HG03378 (cell line): Measurements from ENCODE around the gene CCDC180.
"Not testable (repeated sequence)": the region's sequence is repeated elsewhere in the genome, so short reads cannot be mapped to it uniquely, and the experiment has no call there.

ENCODE experiments used
- ATAC-seq: cut with Tn5 transposase; IDR thresholded peaks from one replicate; pipeline ENCODE4 v1.9.1; 2021; ENCODE audit warnings: mild to moderate bottlenecking, moderate library complexity; ENCODE audit not compliant: unreplicated experiment

Gene CCDC180

DNA sequence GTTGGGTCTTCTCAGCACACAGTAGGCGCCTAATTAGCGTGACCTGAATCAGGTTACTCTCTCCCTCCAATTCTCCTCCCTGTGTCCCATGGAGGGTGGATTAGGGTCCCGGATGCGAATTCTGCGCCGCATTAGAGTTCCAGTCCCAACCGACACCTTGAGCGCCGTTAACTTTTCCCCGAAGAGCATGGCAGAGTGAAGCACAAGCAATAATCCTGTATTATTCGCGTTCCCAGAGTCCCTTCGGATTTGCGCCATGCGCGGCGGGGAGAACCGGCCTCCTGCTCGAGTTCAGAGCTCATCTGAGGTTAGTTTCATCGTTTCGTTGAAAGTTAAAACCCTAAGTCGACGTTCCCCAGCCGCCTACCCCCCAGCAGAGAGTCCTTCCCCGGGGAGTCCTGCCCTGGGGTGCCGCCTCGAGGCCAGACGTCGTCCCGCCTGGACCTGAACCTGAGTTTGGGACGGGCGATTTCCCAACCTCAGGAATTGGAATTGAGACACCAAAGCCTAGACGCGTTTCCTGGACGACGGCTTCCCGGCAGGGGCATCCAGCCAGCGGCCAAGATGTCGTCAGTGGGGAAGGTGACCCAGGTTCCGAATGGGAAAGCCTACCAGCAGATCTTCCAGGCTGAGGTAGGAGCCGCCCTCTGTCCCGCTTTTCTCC is at the start of gene CCDC180:
TSS of gene CCDC180 (plus strand) at position 160 of the 664 bp plus-strand sequence. CDS start at position 565, 405 bp downstream.
- no peak for ATAC-seq

DNA sequence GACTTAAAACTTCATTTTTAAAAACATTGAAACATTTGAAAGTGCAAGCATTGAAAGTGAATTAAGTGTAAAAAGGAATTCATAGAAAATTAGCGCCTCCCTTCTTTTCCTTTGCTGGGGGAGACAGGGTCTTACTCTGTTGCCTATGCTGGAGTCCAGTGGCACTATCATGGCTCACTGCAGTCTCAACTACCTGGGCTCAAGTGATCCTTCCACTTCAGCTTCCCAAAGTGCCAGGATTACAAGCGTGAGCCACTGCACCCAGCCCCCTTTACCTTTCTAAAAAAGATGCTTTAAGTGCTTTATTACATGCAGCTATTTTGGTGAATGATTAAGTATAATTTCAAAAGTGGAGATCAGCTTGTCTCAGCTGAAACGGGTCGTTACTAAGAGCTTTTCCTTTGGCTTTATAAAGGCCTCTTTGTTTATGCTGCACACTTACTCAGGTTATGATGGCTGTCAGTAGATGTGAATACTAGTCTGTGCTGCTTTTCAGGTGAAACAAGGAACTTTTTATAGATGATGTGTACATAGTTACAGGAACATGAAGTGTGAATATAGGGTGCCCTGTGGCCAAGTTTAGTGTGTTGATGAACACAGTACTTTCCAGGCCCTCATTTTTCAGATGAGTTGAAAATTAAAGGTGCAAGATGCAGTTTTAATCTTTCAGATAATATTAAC is 47.5 kb upstream of the CCDC180 start:
- not testable (repeated sequence) for ATAC-seq

DNA sequence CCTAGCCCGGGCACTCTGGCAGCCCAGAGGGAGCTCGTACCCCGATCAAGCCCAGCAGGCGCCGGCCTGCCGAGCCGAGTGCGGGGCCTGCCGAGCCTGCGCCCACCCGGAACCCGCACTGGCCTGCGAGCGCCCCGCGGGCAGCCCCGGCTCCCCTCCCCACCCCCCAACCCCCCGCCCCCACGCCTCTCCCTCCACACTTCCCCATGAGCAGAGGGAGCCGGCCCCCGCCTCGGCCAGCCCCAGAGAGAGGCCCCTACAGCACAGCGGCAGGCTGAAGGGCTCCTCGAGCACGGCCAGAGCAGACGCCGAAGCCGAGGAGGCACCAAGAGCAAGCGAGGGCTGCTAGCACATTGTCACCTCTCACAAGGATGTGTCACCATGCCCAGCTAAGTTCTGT is 36.2 kb upstream of the CCDC180 start:
- ATAC-seq, result no peak

DNA sequence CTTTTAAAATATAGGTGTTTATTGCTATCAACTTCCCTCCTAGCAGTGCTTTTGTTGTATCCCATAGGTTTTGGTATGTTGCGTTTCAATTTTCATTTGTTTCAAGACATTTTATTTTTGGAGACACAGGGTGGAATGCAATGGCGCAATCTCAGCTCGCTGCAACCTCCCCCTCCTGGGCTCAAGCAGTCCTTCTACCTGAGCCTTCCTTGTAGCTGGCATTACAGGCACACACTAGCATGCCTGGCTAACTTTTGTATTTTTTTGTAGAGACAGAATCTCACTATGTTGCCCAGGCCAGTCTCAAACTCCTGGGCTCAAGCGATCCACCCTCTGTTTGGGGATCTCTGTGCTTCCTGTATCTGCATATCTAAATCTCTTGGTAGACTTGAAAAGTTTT is 35.4 kb upstream of the CCDC180 start:
- no peak for ATAC-seq

DNA sequence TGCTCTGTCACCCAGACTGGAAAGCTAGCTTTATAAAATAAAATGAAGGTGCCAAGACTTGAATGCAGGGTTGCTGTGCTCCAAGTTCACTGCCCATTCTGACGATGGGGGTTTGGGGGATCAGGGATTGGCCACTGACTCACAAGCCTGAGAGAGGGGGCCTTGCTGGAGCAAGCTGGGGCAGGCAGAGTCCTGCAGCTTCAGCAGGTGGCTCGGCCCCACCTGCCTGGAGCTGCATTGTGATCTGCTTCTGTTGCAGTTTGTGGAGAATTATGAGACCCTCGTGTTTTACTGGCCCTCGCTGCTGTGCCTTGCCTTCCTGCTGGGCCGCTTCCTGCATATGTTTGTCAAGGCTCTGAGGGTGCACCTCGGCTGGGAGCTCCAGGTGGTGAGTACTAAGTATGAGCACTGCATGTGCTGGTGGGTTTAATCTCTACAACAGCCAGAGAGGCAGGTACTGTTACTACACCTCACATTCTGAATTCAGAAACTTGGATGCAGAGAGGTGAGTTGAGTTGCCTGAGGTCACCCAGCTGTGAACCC is 31.1 kb upstream of the CCDC180 start:
- ATAC-seq, result no peak

DNA sequence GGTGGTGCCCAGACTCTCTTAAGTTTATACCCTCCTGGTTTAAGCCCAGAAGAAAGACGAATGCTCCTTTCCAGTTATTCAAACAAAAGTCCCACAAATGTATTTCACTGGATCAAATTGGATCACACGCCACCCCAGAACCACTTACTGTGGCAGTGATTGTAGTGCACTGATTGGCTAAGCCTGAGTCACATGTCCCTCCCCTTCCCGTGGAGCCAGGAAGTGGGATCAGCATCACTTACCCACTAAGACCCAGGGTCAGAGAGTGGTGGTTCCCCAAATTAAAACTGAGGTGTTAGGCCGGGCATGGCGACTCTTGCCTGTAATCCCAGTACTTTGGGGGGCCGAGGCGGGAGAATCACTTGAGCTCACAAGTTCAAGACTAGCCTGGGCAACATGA is 29.5 kb upstream of the CCDC180 start:
- no peak for ATAC-seq

DNA sequence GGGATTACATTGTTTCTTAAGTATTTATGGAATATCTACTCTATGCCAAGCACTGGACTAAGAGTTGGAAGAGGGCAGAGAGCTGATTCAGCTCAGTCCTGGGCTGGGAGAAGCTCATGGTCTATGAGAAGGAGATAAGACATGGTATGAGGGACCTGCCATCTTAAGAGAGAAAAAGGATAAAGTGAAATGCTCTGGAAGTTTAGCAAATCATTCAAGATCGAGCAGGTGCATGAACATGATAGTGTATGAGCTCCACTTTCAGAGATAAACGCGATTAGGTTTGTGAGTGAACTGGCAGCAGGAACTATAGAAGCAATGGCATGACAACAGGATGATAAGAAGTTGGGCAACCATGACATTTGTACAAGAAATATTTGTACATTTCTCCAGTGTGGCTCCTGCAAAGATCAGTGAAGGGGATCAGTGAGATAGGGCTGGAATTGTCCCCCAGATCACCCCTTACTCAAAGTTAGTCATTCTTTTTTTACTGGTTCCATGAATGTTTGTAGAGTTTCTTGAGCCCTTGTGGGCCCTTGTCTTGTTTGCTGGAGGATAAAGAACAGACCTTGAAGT is 26.6 kb upstream of the CCDC180 start:
- ATAC-seq, result no peak

DNA sequence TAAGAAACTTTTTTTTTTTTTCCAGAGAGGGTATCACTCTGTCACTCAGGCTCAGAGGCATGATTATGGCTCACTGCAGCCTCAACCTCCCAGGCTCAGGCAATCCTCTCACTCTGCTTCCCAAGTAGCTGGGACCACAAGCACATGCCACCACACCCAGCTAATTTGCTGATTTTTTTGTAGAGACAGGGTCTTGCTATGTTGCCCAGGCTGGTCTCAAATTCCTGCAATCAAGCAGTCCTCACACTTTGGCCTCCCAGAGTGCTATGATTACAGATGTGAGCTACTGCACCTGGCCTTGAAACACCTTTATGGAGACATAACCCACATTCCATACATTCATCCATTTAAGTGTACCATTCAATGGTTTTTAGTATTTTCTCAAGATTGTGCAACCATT is 23.7 kb upstream of the CCDC180 start:
- no peak for ATAC-seq

DNA sequence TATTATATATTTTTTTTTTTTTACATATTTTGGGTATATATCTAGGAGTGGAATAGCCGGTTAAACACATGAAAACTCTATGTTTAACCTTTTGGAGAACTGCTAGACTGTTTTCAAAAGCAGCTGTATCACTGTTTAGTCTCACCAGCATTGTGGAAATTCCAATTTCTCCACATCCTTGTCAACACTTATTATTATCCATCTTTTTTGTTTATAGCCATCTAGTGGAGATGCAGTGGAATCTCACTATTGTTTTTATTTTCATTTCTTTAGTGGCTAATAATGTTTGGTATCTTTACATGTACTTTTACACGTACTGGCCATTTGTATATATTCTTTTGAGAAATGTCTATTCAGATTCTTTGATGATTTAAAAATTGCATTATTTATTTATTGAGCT is 22.7 kb upstream of the CCDC180 start:
- no peak for ATAC-seq

DNA sequence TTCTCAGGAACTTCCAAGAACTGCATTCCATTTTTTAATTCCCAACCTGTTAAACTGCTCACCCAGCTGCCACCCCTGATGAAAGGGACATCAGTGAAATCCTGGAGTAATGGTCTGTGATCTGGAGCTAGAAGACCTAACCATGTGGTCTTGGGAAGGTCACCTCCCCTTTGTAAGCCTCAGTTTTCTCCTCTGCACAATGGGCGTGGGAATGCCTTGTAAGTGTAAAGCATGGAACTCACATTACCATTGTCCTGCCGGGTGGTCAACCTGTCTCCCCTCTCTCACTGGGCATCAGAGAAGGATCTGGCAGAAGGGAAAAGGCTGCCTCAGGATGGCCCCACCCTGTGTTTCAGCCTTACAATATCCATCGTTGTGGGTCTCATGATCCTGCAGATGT is 15.3 kb upstream of the CCDC180 start:
- ATAC-seq, result no peak

DNA sequence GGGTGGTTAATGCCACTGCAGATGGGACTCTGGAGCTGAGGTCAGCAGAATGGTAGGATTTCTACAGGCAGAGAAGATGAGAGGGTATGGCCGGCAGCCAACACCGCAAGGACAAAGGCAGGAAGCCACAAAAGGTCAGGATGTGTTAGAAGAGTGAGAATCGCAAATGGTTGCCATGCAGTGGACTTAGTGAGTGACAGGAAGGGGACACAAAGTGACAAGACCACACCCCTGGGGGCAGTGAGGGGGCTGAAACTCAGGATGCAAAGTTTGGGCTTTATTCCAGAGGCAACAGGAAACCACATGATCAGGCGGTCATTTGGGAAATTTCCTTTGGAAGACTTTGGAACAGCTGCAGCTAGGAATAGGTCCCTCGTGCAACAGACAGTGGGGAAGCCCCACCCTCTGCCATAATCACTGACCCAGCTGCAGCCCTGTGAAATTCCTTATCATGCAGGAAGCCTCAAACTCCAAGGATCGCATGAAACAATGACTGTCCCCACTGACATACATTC is 14.2 kb upstream of the CCDC180 start:
- ATAC-seq, result no peak

DNA sequence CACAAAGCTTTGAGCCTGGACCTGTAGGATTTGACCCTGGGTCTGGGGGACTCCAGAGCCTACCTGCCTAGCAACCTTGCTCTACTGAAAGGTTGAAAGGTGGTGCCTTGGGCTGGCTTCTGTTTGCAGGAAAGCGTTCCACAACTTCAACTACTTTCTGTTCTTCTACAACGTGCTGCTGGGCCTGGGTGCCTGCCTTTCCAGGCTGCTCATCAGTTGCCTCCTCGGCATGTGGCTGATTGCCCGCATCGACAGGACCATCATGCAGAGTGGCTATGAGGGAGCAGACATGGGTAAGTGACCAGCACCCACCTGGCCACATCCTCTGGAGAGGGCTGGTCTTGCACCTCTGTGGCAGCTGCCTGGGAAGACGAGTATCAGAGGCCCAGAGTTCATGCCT is 13.6 kb upstream of the CCDC180 start:
- ATAC-seq, result no peak

DNA sequence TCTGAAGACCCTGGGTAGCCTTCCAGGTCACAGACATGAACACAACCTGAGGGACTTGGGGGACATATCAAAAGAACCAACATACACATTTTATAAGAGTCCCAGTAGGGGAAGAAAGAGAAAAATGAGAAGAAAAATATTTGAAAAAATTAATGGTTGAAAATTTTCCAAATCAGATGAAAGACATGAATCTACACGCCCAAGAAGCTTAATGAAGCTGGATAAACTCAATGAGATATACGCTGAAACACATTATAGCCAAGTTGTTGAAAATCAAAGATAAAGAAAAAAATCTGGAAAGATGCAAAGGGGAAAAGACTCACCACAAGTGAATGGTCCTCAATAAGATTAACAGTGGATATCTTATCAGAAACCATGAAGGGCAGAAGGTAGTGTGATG is 9.6 kb upstream of the CCDC180 start:
- no peak for ATAC-seq

DNA sequence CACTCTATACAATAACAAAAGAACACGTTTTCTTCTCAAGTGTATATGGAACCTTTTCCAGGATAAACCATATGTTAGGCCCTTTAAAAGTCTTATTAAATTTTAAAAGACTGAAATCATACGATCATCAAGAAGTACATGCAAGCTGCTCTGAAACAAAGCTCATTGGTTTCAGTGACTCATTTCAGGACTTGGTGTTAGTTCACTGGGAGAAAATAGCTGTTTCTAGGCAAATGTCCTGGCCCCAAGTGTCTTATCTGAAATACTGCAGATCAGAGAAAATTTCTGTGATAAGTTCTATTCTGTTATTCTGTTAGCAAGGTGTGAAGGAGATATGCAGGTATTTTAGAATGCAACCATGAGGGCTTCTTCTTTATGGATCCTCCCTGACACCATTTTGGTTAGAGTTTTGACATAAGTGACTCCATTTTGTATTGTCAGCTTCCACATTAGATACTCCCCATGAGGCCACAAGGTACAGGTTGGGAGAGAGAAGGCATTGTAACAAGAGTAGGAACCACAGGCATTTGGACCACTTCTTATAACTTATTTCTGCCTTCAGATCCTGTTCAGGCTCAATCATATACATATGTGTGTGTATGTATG is 7.5 kb upstream of the CCDC180 start:
- ATAC-seq, result no peak

DNA sequence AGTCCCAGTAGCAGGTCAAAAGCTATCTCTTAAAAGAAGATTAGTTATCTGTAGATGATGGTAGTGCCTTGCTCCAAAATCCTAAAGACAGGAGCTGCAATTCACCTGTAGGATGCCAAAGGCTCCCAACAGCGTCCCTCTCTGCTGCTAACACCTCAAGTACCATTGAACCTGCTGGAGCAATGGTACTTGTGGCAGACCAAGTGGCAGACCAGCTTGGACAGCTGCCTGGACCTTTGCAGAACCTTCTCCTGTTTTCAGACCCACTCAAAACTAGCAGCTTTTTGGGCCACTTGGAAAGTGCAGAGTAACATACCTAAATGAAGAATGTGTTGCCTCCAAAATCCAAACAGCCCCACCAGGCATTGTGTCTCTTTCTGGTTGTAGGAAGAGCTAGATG is 6.9 kb upstream of the CCDC180 start:
- ATAC-seq, result no peak

DNA sequence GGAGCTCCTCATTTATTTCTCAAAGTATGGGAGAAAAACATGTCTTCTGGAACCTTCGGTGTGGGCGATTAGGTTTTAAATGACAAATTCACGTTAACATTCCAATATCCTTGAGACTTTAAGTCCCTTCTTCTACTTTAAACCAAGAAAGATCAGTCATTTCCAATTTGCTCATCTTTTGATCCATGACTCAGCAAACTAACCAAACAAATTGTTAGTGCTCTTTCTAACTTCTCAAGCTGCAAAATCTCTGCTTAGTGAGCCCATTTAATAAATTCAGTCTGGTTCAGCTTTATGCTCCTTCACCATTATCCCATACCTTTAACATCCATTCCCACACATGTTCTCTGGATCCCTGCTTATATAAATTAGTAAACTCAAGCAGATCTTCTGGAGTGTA is 5.5 kb upstream of the CCDC180 start:
- ATAC-seq, result no peak

DNA sequence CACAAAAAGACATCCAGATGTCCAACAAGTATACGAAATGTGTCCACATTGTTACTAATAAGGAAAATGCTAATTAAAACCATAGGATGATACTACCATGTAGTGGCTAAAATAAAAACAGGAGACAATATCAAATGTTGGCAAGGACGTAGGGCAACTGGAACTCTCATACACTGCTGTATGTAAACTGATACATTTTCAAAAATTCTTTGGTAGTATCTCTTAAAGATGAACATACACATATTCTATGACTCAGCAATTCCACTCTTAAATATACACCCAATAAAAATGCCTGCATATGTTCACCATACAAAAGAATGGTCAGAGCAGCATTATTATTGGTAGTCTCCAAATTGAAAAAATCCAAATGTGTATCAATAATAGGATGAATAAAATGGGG is 2.9 kb upstream of the CCDC180 start:
- no peak for ATAC-seq

DNA sequence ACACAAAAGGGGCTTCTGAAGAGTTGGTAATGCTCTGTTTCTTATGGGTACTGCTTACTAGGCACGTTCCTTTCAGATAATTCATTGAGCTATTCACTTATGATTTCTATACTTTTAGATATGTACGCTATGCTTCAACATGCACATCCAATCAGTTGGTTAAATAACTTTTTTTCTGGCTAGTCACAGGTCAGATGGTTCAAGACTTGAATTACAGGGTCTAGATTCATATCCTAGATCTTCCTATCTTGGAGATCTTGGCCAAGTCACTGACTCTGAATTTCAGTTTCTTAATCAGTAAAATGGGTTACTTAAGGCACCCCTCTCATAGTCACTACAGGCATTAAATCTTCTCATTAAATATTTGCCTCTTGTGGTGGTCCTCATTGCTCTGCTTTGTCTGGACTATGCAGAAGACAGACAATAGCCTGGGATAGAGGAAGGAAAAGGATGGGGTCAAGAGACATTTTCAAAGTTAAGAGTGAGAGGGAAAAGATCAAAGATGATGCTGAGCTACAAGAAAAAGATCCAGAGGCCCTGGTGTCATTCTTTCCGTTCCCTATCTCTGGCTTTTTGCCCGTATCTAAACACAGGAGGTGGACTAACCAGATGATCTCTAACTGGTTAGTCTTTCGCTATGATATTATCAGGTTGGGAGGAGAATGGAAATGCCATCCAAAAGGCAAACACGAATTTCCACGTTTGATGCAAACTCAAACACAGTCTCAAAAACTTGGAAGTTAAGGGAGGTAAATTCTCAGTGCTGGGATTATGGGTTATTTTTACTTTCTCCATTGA is 1.8 kb upstream of the CCDC180 start:
- no peak for ATAC-seq

DNA sequence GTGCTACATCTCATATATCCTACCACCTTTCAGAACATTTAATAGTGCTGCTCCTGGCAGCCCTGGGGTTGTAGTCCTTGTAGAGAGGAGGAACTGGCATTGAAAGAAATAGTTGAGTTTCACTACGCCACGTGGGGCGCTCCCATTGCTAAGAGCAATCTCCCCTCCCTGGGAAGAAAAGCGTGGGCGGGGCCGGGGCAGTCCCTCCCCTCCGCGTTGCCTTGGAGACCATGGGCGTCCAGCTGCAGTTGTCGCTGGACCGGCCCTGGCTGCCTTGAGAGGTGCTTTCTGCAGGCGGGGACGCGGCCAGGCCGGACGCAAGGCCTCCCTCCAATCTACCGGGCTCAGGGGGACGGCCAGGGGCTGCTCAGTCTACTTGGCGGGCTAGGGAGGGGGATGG is 368 bp upstream of the CCDC180 start:
- no peak for ATAC-seq

DNA sequence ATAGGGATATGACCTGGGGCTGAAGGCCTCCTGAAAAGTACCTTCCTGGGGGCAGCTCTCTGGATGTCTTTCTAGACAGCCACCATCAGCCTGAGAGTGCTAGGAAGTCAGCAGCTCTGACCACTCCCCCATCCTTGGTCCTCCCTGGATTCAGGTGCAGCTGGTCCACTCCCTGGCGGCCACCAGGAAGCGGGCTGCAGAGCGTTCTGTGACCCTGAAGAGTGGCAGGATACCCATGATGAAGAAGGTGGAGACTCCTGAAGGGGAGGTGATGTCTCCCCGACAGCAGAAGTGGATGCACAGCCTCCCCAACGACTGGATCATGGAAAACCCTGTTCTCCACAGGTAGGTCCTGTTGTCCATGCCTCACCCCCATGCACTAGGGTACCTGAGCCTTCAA is 1.8 kb downstream of the CCDC180 start:
- no peak for ATAC-seq

DNA sequence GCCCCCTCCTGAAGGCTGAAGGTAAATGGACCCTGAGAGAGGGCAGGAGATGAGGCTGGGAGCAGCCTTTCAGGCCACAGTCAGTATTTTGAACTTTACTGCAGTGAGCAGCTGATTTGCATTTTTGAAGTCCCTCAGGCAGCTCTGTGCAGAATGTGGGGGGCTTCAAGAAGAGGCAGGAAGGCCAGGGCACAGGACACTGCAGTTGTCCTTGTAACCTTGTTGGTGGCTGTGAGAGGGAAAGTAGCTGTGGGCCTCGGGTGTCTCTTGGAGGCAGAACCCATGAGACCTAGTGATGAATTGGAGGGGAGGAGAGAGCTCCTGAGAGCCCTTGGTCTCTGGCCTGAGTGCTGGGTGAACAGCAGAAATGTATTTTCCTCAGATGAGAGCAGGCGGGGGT is 2.6 kb downstream of the CCDC180 start:
- ATAC-seq, result no peak
